Suppressor macrophage treated with lipopolysaccharide for 1 hour (primary cell): Measurements from ENCODE around the gene RUNX1.

Experiments
- DNase-seq, 3 donors: peaks; one replicate each; pipeline ENCODE4 v3.0.0-alpha.2; 2020 to 2022

Gene RUNX1

GRCh38 chr21:34989337-34990151 is 59.6 kb downstream of the RUNX1 start:
- DNase-seq = peak; percentile 65 to 75 (median 74)

- DNase-seq = no peak
Measured at GRCh38 chr21:34988625-34989024, 60.5 kb downstream of the RUNX1 start.

- DNase-seq = no peak
Measured at GRCh38 chr21:34988139-34988538, 61.0 kb downstream of the RUNX1 start.

DNA sequence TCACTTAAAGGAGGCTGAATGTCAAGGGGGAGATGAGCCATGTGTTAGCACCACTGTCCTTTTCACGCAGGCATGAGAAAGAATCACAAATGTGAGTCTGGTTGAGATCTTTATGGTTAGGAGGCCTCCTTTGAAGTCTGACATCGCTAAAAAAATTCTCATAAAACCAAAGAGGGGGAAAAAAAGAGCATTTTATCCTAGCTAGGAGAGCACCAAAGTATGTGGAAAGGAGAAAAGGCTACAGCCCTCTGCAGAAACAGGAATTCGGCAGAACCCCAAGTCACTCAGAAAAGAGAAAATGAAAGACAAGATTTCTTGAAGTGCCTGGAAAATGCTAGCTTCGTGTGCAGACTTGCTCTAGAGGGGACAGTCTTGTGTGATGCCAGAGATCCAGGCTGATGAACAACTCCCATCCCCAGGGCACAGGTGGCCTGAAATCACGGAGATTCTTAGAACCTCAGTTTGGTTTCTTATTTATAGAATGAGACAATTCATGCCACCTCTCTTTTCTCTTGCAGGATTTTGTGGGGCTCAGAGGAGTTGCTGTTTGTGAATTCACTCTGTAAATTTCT is 61.5 kb downstream of the RUNX1 start:
- no peak for DNase-seq

- DNase-seq = peak; percentile 66 to 78 (median 78)
Measured at GRCh38 chr21:34986561-34987500, 62.3 kb downstream of the RUNX1 start.

- peak in 2 of 3 donors; percentile 36 to 52 for DNase-seq
Measured at GRCh38 chr21:34984356-34985058, 64.6 kb downstream of the RUNX1 start.

- peak; percentile 91 to 97 (median 94) for DNase-seq
Measured at GRCh38 chr21:34983680-34984086, 65.4 kb downstream of the RUNX1 start.

DNA sequence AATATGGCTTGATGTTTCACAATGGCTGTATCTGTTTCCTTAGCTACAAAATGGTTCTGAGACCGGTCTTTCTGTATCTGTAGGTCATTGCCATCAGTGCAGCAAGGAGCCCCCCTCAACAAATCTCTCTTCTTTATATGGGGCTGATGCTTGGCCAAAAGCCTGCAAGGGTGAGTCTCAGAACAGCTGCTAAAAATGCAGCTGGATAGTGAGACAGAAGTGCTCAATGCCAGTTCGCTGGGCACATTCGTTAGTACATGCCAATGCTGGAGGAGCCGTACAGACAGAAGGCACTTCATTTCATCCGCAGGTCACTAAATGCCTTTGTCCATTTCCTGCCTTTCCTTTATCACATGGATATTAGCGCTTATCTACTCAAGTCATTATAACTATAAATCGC is 67.3 kb downstream of the RUNX1 start:
- no peak for DNase-seq

GRCh38 chr21:34980423-34981115 is 68.5 kb downstream of the RUNX1 start:
- no peak for DNase-seq

DNA sequence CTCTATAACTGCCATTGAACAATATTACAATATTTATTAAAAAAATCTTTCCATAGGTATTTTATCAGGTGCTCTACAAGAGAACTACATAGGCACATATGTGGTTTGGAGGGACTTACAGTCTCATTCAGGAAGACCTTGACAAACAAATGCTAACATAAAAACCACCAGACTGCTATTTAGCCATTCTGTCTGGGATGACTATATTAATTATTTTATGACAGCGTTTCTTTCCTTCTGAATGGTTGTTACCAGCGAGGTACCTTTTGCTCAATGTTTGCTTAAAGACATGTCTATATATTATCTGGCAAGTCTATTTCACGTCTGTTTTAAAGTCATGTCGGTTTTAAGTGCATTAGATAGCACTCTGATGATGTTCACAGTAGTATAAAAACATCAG is 69.7 kb downstream of the RUNX1 start:
- DNase-seq = no peak

GRCh38 chr21:34977333-34977732 is 71.8 kb downstream of the RUNX1 start:
- DNase-seq = no peak

DNA sequence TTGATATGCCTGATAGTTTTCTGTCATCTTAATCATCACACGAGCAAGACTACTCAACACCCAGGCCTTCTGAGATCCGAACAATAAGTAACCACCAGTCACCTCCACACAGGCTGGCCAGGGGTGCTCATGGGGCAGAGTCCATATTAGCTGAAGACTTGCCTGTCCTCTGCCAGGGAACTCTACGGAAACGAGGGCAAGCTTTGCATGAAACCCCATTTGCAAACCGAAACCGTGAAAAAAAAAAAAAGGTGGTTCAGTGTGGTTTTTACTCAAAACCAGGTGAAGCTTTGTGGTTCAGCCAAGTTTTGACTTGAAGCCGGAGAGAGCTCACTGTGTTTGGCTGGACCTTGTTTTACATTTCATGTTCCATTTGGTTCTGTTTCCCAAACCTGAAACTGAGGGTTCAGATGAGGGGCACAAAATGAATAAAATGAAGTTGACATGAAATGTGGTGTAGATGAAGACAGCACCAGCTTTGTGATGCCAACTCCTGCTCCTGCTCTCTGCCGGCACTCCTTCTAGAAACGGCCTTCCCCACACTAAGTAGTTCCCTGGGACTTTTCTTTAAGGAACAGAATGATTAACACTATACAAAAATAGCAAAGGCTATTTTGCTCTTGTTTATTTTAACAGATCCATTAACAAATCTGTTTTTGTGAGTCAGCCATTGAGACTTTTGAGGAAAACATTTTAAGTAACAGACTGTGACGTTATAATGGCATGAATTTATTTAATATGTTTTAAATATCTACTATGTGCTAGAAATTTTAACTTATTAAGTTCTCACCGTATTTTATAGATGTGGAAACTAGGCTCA is 74.7 kb downstream of the RUNX1 start:
- DNase-seq = no peak

DNA sequence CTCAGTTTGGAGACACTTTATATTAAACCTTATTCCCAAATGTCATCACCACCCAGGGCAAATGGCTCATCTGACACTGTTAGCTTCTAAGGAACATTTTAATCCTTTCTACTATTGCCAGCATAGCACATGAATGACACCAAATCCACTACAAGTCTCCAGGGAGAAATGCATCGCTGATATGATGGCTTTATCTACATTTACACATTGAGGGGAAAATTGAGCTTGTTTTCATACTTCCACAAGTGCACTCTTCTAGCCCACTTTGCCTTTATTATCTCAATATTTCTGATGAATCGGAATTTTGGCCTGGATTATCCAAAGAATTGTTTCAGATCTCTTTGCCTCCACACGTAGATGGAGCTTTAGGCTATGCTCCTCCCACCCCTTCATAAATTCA is 75.4 kb downstream of the RUNX1 start:
- DNase-seq = no peak

GRCh38 chr21:34971656-34972055 is 77.4 kb downstream of the RUNX1 start:
- no peak for DNase-seq

GRCh38 chr21:34970566-34970965 is 78.5 kb downstream of the RUNX1 start:
- DNase-seq = no peak

DNA sequence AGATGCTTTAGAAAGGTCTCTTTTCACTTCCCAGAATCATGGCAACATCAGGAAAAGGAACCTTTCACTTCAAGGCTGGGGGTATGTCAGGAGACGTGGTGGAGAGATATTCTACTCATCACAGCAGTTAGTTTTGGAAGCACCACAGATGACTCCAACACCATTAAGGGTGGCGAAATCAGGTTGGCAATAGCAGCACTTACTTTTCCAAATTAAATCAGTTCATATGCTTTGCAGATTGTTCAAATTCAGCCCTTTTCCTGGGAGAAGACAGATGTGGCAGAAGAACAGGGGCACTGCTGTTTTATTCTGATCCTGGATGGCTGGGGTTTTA is 79.0 kb downstream of the RUNX1 start:
- peak in 1 of 3 donors; percentile 55 for DNase-seq

DNA sequence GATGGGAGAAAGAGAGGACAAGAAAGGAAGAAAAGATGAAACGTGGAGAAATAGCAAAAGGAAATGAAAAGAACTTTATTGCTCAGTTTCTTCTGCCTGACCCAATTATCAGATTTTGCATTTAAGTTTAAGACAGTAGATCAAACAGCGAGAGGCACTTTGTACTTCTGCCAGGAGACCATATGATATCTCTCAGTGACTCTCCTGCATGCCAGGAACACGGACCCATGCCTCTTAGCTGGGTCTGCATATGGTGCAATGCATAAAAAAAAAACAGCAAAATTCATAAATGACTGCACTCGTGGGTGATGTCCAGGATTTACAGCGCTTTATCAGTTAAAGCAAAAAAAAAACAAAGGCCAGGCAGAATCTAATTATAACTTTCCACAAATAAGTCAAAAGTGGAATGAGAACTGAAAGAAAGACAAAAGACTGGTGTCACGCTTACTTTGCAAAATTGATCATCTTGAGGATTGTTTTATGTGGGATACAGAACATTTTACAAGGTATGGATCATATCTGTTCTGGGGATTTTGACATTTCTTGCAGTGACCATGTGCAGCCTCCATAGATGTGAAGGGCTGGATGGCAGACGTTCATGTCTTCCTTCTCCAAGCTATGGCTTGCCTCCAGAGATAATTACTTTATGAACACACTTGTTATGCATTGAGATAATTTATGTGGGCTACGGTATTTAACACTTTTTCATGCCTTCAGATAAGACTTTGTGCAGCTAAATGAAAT is 79.5 kb downstream of the RUNX1 start:
- peak in 1 of 3 donors; percentile 47 for DNase-seq

GRCh38 chr21:34968414-34969333 is 80.4 kb downstream of the RUNX1 start:
- DNase-seq = peak; percentile 55 to 66 (median 63)
